NB4 (cell line): Measurements from ENCODE around the gene IFT25.

Experiments used
- CTCF ChIP-seq: IDR thresholded peaks from one replicate; pipeline ENCODE4 v1.5.1; 2012; ENCODE audit warnings: low read depth, low read length
- MYC ChIP-seq: IDR thresholded peaks from 2 replicates; pipeline ENCODE4 v1.6.1; 2011; ENCODE audit warnings: low read depth, low read length
- POLR2A ChIP-seq: IDR thresholded peaks from 2 replicates; pipeline ENCODE4 v1.6.1; 2011; ENCODE audit warnings: mild to moderate bottlenecking; ENCODE audit not compliant: insufficient read length; ENCODE audit errors: extremely low read depth

- TF ChIP-seq CTCF (no peak), POLR2A (no peak), MYC (no peak)
These were observed 40.0 kb downstream of the IFT25 start for GRCh38 chr1:53905509-53905908.
